Heart left ventricle (tissue), 16 donors: Measurements from ENCODE around the gene PIGT. TPM values are rescaled to one million over a fixed set of nuclear protein-coding genes. Genes with fewer than 3 reads are reported as not detected.

Experiments
- ATAC-seq, 4 donors: fragments of 200-7000 bp; cut with Tn5 transposase; one replicate each; pipeline ENCODE4 v1.9.1; 2020 to 2022; ENCODE audit warnings: moderate library complexity in 4 of 4, mild to moderate bottlenecking in 3 of 4, moderate number of reproducible peaks in 1 of 4
- DNase-seq, 5 donors: peaks; one replicate each; pipeline ENCODE4 v3.0.0-alpha.2; 2020
- H3K27ac ChIP-seq, 12 donors: fragments of 200-600 bp; sonication (generic) in 4 of 12; one replicate each; pipeline versions ENCODE4 v1.5.0 to v1.8.0; 2016 to 2022; ENCODE audit warnings: mild to moderate bottlenecking in 2 of 12
- H3K27me3 ChIP-seq, 9 donors: fragments of 200-600 bp; sonication (generic) in 2 of 9; one replicate each; pipeline versions ENCODE4 v1.5.1 to v1.8.0; 2016 to 2022; ENCODE audit warnings: mild to moderate bottlenecking in 3 of 9
- H3K36me3 ChIP-seq, 9 donors: fragments of 200-600 bp; sonication (generic) in 2 of 9; one replicate each; pipeline versions ENCODE4 v1.5.0 to v1.8.0; 2018 to 2022; ENCODE audit warnings: mild to moderate bottlenecking in 2 of 9
- H3K4me1 ChIP-seq, 12 donors: fragments of 200-600 bp; sonication (generic) in 4 of 12; one replicate each; pipeline versions ENCODE4 v1.5.0 to v1.8.0; 2016 to 2022; ENCODE audit warnings: mild to moderate bottlenecking in 3 of 12
- H3K4me3 ChIP-seq, 12 donors: fragments of 200-600 bp; sonication (generic) in 4 of 12; one replicate each; pipeline versions ENCODE4 v1.5.0 to v1.8.0; 2017 to 2022; ENCODE audit warnings: mild to moderate bottlenecking in 9 of 12, moderate library complexity in 4 of 12
- H3K9me3 ChIP-seq, 12 donors: fragments of 200-600 bp; sonication (generic) in 4 of 12; one replicate each; pipeline versions ENCODE4 v1.5.0 to v1.8.0; 2016 to 2022; ENCODE audit warnings: mild to moderate bottlenecking in 1 of 12
- POLR2A ChIP-seq, 2 donors: fragments of 450-650 bp; IDR thresholded peaks; one replicate each; pipeline ENCODE4 v1.6.1; 2017; ENCODE audit warnings: antibody characterized with exemption in 2 of 2, mild to moderate bottlenecking in 2 of 2, moderate library complexity in 2 of 2
- WGBS, 4 donors: extraction: QIAGEN DNeasy Blood & Tissue Kit in 2 of 4; methylation state at CpG; one replicate each; pipeline versions ENCODE4 v1.1.5 to v1.1.7; 2013 to 2018; 5-methylcytosine and 5-hydroxymethylcytosine counted together
- intact Hi-C, 10 donors: fragments of 100-400 bp; cut with DNase I; formaldehyde crosslinking; loops; one replicate each; pipeline versions ENCODE4 v1.11.1 to v1.14.2; 2022
- polyA plus RNA-seq, 2 donors: library from polyadenylated mRNA; stranded (reverse); fragments of 200-250 nt; gene quantifications; one replicate each; pipeline ENCODE4 v1.2.3, GENCODE V29; 2013
- total RNA-seq, 9 donors: library from RNA; depleted of rRNA in 2 of 9; stranded (reverse); fragments of >200 nt in 2 of 9; fragmentation: NEBNext Ultra II Directional in 3 of 9; extraction: Animal tissue kit (Norgen Biotek cat#: 25700) in 3 of 9; gene quantifications; one replicate each; pipeline versions ENCODE4 v1.1.0 to v1.2.4, GENCODE V29; 2016 to 2023
- TF ChIP-seq, protein P1 (sequence below), 12 donors: fragments of 200-600 bp; sonication (generic) in 4 of 12; IDR thresholded peaks; one replicate each; pipeline versions ENCODE4 v1.5.0 to v1.8.0; 2018 to 2022; ENCODE audit warnings: antibody characterized with exemption in 12 of 12, mild to moderate bottlenecking in 5 of 12
- donor health status: ischemic (EF 13 %, LVEDD 7.1; RV severe dilation, severe dysfunction).
- donor health status: healthy with polysubstance abuse.
- donor health status: DM: no; HTN: yes; CAD: no.
- donor health status: DM: no; HTN: no; CAD: no.
- donor health status: ischemic (EF 25% LVEDD 6.9; RV normal size, moderate dysfunction).
- donor health status: ischemic (EF 25% LVEDD 5.7; RV mildly dilated, moderate dysfunction).
- donor health status: healthy.
- donor health status: DM: yes; HTN: yes; CAD: no.
- donor health status: ischemic (EF 35%, LVEDD 5.7; RV mildly dilated, moderate dysfunction).
- donor health status: nonischemic (EF 11% LVEDD 7.7; RV severe dilation, severe dysfunction).
- donor health status: DM: yes; HTN: yes; CAD: no.
- donor health status: PGD.
- donor health status: ischemic (EF 29% LVEDD 5.4; RV normal size, mild dysfunction).
- donor health status: nonischemic (EF 23%, LVEDD 6.1; RV moderate dilation, normal function).

Gene PIGT
- total and polyA plus RNA-seq, 11 donors, result 106 to 224 (median 165) TPM

- Histone ChIP-seq H3K27ac (peak overlapping the region in 5 of 12 donors; percentile 83 to 90 (median 88)), H3K4me3 (peak overlapping the region in 10 of 12 donors; percentile 74 to 97 (median 86)), H3K36me3 (peaks cover 0 to 45% (median 32%) of the 10 kb centered on the region in 9 donors), H3K4me1 (peaks cover 0 to 54% (median 39%) of the 10 kb centered on the region in 12 donors), H3K9me3 (no peaks in the 10 kb centered on the region), H3K27me3 (no peaks in the 10 kb centered on the region)
- intact Hi-C loops, result loop anchor here in 5 of 10 donors (5.0 to 10.0 kb wide), 4 partner anchors 45 to 452 kb away; partner anchors contain the start of genes SYS1 (in 3 of the 5), STK4 (in 1 of the 5) and TOMM34 (in 1 of the 5)
- 70 to 83% (median 72%) methylated on average over 2 of the region's 2 CpGs for WGBS, 4 donors
- ATAC-seq (no peak), DNase-seq (no peak)
- TF ChIP-seq POLR2A (IDR thresholded peaks at IDR 0.05), result no peak
Measured at GRCh38 chr20:45416917-45417316, 976 bp downstream of the PIGT start.

- Histone ChIP-seq H3K9me3 (no peaks in the 10 kb centered on the region), H3K4me3 (peak overlapping the region in 3 of 12 donors; percentile 11 to 23 (median 23)), H3K4me1 (peaks cover 0 to 54% (median 39%) of the 10 kb centered on the region in 12 donors), H3K27me3 (no peaks in the 10 kb centered on the region), H3K27ac (peak overlapping the region; percentile 69 to 93 (median 88)), H3K36me3 (peaks cover 0 to 63% (median 48%) of the 10 kb centered on the region in 9 donors)
- peak in 1 of 2 donors; percentile 59 for TF ChIP-seq POLR2A (IDR thresholded peaks at IDR 0.05)
- TF ChIP-seq, protein P1, sequence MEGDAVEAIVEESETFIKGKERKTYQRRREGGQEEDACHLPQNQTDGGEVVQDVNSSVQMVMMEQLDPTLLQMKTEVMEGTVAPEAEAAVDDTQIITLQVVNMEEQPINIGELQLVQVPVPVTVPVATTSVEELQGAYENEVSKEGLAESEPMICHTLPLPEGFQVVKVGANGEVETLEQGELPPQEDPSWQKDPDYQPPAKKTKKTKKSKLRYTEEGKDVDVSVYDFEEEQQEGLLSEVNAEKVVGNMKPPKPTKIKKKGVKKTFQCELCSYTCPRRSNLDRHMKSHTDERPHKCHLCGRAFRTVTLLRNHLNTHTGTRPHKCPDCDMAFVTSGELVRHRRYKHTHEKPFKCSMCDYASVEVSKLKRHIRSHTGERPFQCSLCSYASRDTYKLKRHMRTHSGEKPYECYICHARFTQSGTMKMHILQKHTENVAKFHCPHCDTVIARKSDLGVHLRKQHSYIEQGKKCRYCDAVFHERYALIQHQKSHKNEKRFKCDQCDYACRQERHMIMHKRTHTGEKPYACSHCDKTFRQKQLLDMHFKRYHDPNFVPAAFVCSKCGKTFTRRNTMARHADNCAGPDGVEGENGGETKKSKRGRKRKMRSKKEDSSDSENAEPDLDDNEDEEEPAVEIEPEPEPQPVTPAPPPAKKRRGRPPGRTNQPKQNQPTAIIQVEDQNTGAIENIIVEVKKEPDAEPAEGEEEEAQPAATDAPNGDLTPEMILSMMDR (IDR thresholded peaks at IDR 0.05), result no peak
- DNase-seq (peak in 4 of 5 donors; percentile 79 to 89 (median 83)), ATAC-seq (peak; percentile 92 to 94 (median 92))
- intact Hi-C loops, result loop anchor here in 5 of 10 donors (5.0 to 10.0 kb wide), 4 partner anchors 47 to 455 kb away; partner anchors contain the start of genes SYS1 (in 3 of the 5), STK4 (in 1 of the 5) and TOMM34 (in 1 of the 5)
- WGBS, 4 donors, result 46 to 57% (median 54%) methylated on average over 15 to 17 of the region's 17 CpGs
Measured at GRCh38 chr20:45419188-45420091, 3.5 kb downstream of the PIGT start.

DNA sequence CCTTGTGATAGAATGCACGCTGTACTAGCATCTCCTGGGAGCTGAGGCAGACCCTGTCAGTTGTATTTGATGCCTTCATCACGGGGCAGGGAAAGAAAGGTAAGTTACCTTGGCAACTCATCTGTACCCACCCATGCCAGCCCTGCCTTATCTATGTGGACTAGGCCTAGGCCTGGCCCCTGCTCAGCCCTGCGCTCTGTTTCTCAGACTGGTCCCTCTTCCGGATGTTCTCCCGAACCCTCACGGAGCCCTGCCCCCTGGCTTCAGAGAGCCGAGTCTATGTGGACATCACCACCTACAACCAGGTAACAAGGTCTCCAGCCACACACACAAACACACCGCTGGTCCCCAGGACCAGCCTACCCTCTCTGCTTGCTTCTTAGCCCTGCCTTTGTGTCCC, 4.2 kb downstream of the PIGT start:
- no peak for DNase-seq
- intact Hi-C loops, result no loop called here
- WGBS, 4 donors, result 79 to 84% (median 82%) methylated on average over 5 to 8 of the region's 8 CpGs
- Histone ChIP-seq H3K4me1 (peaks cover 0 to 54% (median 37%) of the 10 kb centered on the region in 12 donors), H3K36me3 (peaks cover 0 to 70% (median 55%) of the 10 kb centered on the region in 9 donors), H3K4me3 (no peak overlapping the region), H3K27me3 (no peaks in the 10 kb centered on the region), H3K27ac (peak overlapping the region; percentile 33 to 93 (median 86)), H3K9me3 (no peaks in the 10 kb centered on the region)
- no peak for TF ChIP-seq POLR2A (IDR thresholded peaks at IDR 0.05)
- TF ChIP-seq, protein P1 (IDR thresholded peaks at IDR 0.05), result peak in 1 of 12 donors; percentile 9
- ATAC-seq, result peak in 3 of 4 donors; percentile 0 to 18 (median 18)

- Histone ChIP-seq H3K27me3 (no peaks in the 10 kb centered on the region), H3K36me3 (peaks cover 0 to 77% (median 64%) of the 10 kb centered on the region in 9 donors), H3K4me3 (no peak overlapping the region), H3K27ac (no peak overlapping the region), H3K9me3 (no peaks in the 10 kb centered on the region), H3K4me1 (peaks cover 0 to 33% (median 12%) of the 10 kb centered on the region in 12 donors)
- intact Hi-C loops, result no loop called here
- TF ChIP-seq, protein P1 (IDR thresholded peaks at IDR 0.05), result no peak
- TF ChIP-seq POLR2A (IDR thresholded peaks at IDR 0.05), result no peak
- DNase-seq, result no peak
- 88 to 96% (median 92%) methylated on average over 2 of the region's 2 CpGs for WGBS, 4 donors
- no peak for ATAC-seq
Measured at GRCh38 chr20:45423700-45424099, 7.8 kb downstream of the PIGT start.
